PFSK-1 (cell line): ENCODE data around the gene PRR22.

ENCODE experiments used
- FOXP2 ChIP-seq: optimal IDR thresholded peaks from 2 replicates; pipeline ENCODE3; 2011; ENCODE audit warnings: borderline replicate concordance, control low read depth, inconsistent platforms; ENCODE audit not compliant: insufficient read depth; ENCODE audit errors: extremely low read length, extremely low read depth
- POLR2AphosphoS5 ChIP-seq: IDR thresholded peaks from 2 replicates; pipeline ENCODE4 v1.6.1; 2012; ENCODE audit warnings: low read depth, mild to moderate bottlenecking, control low read depth, low read length, moderate library complexity
- SIN3A ChIP-seq: IDR thresholded peaks from 2 replicates; pipeline ENCODE4 v1.6.1; 2012; ENCODE audit warnings: mild to moderate bottlenecking, low read length, moderate library complexity, borderline replicate concordance; ENCODE audit not compliant: insufficient read depth
- TAF1 ChIP-seq: IDR thresholded peaks from 2 replicates; pipeline ENCODE4 v1.6.1; 2012; ENCODE audit warnings: low read length, control low read depth, borderline replicate concordance; ENCODE audit not compliant: insufficient read depth
- TF ChIP-seq, protein P1 (sequence below), 2 experiments: IDR thresholded peaks; 2 replicates each; pipeline versions ENCODE4 v1.6.1 to v1.8.0; 2011 to 2012; ENCODE audit warnings: low read depth in 2 of 2, low read length in 2 of 2, control low read depth in 1 of 2, inconsistent platforms in 1 of 2, mild to moderate bottlenecking in 1 of 2, moderate library complexity in 1 of 2; ENCODE audit not compliant: insufficient read depth in 1 of 2

PRR22 gene

DNA sequence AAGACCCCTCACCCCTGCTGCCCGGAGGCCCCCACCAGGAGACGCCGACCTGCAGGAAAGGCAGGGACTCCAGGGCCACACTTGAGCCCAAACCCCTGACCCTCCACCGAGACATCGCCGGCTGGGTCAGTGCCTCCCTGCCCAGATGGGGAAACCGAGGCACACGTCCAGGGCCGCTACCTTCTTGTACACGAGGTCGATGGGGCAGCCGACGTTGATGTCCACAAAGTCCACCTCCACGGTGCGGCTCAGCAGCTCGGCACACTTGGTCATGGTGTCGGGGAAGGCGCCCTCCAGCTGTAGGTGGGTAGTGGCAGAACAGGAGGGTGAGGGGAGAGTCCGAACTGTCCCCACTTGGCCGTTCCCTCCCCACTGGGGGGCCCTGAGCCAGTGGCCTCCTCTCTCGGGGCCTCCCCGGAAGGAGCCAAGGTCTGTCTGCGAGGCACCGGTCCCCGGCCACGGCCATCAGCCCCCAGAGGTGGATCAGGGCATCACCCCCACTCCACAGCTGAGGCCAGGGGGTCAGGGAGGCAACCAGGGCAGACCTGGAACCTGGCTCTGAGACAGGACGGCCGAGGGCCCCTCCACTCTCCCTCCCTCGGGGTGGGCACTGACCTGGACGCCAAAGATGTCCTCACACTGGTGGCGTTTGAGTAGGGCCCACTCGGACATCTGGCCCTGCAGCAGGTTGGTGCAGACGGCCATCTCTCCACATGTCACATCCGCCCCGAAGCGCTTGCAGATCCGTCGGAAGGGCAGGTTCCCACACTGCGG lies 3.0 kb upstream of the PRR22 start:
- TF ChIP-seq, protein P1, sequence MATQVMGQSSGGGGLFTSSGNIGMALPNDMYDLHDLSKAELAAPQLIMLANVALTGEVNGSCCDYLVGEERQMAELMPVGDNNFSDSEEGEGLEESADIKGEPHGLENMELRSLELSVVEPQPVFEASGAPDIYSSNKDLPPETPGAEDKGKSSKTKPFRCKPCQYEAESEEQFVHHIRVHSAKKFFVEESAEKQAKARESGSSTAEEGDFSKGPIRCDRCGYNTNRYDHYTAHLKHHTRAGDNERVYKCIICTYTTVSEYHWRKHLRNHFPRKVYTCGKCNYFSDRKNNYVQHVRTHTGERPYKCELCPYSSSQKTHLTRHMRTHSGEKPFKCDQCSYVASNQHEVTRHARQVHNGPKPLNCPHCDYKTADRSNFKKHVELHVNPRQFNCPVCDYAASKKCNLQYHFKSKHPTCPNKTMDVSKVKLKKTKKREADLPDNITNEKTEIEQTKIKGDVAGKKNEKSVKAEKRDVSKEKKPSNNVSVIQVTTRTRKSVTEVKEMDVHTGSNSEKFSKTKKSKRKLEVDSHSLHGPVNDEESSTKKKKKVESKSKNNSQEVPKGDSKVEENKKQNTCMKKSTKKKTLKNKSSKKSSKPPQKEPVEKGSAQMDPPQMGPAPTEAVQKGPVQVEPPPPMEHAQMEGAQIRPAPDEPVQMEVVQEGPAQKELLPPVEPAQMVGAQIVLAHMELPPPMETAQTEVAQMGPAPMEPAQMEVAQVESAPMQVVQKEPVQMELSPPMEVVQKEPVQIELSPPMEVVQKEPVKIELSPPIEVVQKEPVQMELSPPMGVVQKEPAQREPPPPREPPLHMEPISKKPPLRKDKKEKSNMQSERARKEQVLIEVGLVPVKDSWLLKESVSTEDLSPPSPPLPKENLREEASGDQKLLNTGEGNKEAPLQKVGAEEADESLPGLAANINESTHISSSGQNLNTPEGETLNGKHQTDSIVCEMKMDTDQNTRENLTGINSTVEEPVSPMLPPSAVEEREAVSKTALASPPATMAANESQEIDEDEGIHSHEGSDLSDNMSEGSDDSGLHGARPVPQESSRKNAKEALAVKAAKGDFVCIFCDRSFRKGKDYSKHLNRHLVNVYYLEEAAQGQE (IDR thresholded peaks at IDR 0.05; ENCODE audit: insufficient read depth in 1 of 2, low read depth in 2 of 2, low read length in 2 of 2), result no peak
- TF ChIP-seq SIN3A, result no peak
- TF ChIP-seq POLR2AphosphoS5, result no peak
- no peak for TF ChIP-seq TAF1
- no peak for TF ChIP-seq FOXP2

DNA sequence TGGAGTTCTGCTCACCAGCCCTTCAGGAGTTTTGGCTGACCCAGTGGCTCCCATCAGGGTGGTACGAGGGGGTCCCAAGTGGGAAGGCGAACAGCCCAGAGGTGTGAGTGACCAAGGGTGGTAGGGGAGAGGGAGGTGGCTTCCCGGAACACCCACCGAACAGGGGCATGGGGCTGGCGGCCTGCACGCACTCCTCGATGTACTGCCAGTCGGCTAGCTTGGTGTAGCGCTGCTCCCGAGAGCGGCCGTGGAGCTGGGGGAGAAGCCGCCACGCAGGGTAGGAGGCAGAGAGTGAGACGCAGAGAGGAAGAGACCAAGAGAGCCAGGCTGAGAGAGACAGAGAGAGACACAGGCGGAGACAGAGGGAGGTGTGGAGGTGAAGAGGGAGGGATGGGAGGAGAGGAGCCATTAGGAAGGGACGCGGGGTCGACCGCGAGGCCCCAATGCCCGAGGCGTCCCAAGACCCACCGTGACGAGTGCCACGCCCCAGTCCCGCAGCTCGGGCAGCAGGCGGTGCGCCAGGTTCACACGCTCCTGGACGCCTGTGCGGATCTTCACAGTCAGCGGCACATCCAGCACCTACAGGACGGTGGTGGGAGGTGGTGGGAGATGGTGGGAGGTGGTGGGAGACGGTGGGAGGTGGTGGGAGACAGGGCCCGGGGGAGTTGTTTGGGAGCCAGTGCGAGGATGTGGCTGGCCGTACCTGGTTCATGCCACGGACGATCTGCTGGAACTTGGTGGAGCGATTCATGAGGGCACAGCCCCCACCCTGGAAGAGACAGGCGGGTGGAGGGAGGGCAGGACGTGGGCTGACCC lies 2.3 kb upstream of the PRR22 start:
- no peak for TF ChIP-seq FOXP2
- no peak for TF ChIP-seq TAF1
- TF ChIP-seq, protein P1 (IDR thresholded peaks at IDR 0.05; ENCODE audit: insufficient read depth in 1 of 2, low read depth in 2 of 2, low read length in 2 of 2), result no peak
- no peak for TF ChIP-seq SIN3A
- TF ChIP-seq POLR2AphosphoS5, result no peak

DNA sequence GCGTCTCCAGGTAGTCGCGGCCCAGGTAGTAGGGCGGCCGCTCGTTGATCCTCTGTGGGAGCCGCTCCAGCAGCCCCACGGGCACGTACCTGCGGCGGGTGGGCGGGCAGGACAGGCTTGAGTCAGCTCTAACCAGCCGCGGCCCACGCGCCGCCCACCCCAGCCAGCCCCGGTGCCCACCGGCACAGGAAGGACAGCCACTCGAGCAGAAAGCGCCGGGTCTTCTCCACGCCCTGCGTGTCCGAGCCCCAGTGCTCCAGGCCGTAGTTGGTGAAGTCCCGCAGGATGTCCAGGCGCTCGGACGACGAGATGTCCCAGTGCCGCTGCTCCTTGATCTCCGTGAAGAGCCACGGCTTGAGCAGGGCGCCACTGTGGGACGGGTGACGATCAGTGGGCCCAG lies 877 bp upstream of the PRR22 start:
- no peak for TF ChIP-seq TAF1
- TF ChIP-seq, protein P1 (IDR thresholded peaks at IDR 0.05; ENCODE audit: insufficient read depth in 1 of 2, low read depth in 2 of 2, low read length in 2 of 2), result no peak
- no peak for TF ChIP-seq SIN3A
- TF ChIP-seq POLR2AphosphoS5, result no peak
- no peak for TF ChIP-seq FOXP2

DNA sequence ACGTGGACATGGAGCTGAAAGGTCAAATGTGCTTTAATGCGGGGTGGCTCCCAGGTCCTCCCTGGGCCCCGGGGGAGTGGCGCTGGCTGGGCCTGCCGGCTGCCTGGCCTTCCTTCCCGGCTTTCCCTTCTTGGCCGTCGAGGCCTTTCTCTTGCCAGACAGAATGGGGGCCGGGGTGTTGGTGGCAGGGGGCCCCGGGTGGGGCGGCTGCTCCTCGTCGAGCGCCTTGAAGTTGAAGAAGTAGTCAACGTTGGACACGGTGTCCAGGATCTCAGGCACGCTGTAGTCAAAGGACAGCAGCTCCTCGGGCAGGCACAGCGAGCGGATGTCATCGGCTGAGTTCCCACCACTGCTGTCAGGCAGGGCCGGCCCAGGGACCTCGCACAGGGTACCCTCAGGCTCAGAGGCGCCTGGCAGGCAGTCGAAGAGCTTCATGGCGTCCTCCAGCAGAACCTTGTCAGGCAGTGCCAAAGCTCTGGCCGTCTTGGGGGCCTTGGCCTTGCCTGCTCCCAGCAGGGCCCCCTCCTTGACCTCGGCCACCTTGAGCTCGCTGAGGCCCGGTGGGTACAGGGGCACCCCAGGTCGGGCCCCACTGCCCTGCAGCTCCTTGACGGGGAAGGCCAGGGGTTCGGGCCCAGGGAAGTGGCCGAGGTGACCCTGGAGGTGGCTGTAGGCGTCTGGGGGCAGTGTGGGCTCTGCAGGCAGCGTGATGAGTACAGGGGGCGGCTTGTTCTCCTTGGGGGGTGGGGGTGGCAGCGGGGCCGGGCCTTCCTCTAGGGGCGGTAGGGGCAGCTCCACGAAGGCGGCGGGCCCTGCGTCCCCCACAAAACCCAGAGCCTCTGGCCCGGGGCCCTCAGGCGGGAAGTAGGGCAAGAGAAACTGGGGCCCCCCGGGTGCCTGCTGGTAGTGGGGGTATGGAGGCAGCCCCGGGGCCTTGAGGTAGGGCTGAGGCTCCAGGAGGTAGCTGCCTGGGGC lies 1.3 kb downstream of the PRR22 start:
- TF ChIP-seq POLR2AphosphoS5 (no peak), TAF1 (no peak), SIN3A (no peak), FOXP2 (no peak)
- TF ChIP-seq, protein P1 (IDR thresholded peaks at IDR 0.05; ENCODE audit: insufficient read depth in 1 of 2, low read depth in 2 of 2, low read length in 2 of 2), result no peak
